ENCODE measurements around the gene THAP3. TPM values are rescaled to one million over a fixed set of nuclear protein-coding genes. Genes with fewer than 3 reads are reported as not detected.

The THAP3 gene
- total RNA-seq, 2 donors from 2014 or later, result 11.9 to 18.9 TPM

- H3K4me3 ChIP-seq, result no peak overlapping the region
- ATAC-seq (peak; percentile 31), DNase-seq (peak in 3 of 4 donors; percentile 59 to 70 (median 64))
- TF ChIP-seq CTCF (IDR thresholded peaks at IDR 0.05), result no peak
- TF ChIP-seq POLR2A (IDR thresholded peaks at IDR 0.05), result peak in 1 of 3 donors; percentile 12
- no peaks in the 10 kb centered on the region for H3K9me3 ChIP-seq
- peaks cover 0 to 11% of the 10 kb centered on the region in 2 donors for H3K36me3 ChIP-seq (replicated peaks in 1 of 2; ENCODE audit: insufficient read depth in 1 of 2, low read depth in 2 of 2)
- intact Hi-C loops (cut with DNase I), result no loop called here
- WGBS, 2 donors, result 31 to 50% methylated on average over 3 to 12 of the region's 13 CpGs
- no peaks in the 10 kb centered on the region for H3K27me3 ChIP-seq
- peak overlapping the region in 1 of 4 donors; percentile 42 for H3K27ac ChIP-seq
- H3K4me1 ChIP-seq, result peaks cover 39% of the 10 kb centered on the region
Measured at GRCh38 chr1:6587261-6588005, 37.2 kb upstream of the THAP3 start.

- H3K36me3 ChIP-seq (replicated peaks in 1 of 2; ENCODE audit: insufficient read depth in 1 of 2, low read depth in 2 of 2), result peaks cover under 1 to 19% of the 10 kb centered on the region in 2 donors
- peaks cover 30% of the 10 kb centered on the region for H3K4me1 ChIP-seq
- intact Hi-C loops (cut with DNase I), result no loop called here
- no peak for ATAC-seq
- WGBS, 2 donors, result 66% methylated on average over 12 to 24 of the region's 25 CpGs
- H3K27me3 ChIP-seq, result no peaks in the 10 kb centered on the region
- TF ChIP-seq POLR2A (IDR thresholded peaks at IDR 0.05), result no peak
- no peak for TF ChIP-seq CTCF (IDR thresholded peaks at IDR 0.05)
- no peak overlapping the region for H3K4me3 ChIP-seq
- DNase-seq, result peak in 1 of 4 donors; percentile 41
- peak overlapping the region in 1 of 4 donors; percentile 42 for H3K27ac ChIP-seq
- H3K9me3 ChIP-seq, result no peaks in the 10 kb centered on the region
Measured at GRCh38 chr1:6588128-6588892, 36.4 kb upstream of the THAP3 start.

- DNase-seq (no peak), ATAC-seq (no peak)
- WGBS, 2 donors, result 83 to 94% methylated on average over 3 to 15 of the region's 24 CpGs
- TF ChIP-seq POLR2A (IDR thresholded peaks at IDR 0.05), result no peak
- no peak for TF ChIP-seq CTCF (IDR thresholded peaks at IDR 0.05)
- peak overlapping the region in 1 of 4 donors; percentile 20 for H3K27ac ChIP-seq
- H3K27me3 ChIP-seq, result no peaks in the 10 kb centered on the region
- H3K36me3 ChIP-seq (replicated peaks in 1 of 2; ENCODE audit: insufficient read depth in 1 of 2, low read depth in 2 of 2), result peaks cover 7 to 26% of the 10 kb centered on the region in 2 donors
- intact Hi-C loops (cut with DNase I), result no loop called here
- peaks cover 29% of the 10 kb centered on the region for H3K4me1 ChIP-seq
- H3K4me3 ChIP-seq, result no peak overlapping the region
- H3K9me3 ChIP-seq, result no peaks in the 10 kb centered on the region
Measured at GRCh38 chr1:6588893-6589520, 35.7 kb upstream of the THAP3 start.

GRCh38 chr1:6590046-6590445, 34.6 kb upstream of the THAP3 start:
- Histone ChIP-seq H3K27ac (no peak overlapping the region), H3K9me3 (no peaks in the 10 kb centered on the region), H3K4me1 (peaks cover 29% of the 10 kb centered on the region), H3K4me3 (no peak overlapping the region), H3K27me3 (no peaks in the 10 kb centered on the region), H3K36me3 (replicated peaks in 1 of 2; ENCODE audit: insufficient read depth in 1 of 2, low read depth in 2 of 2) (peaks cover 10 to 31% of the 10 kb centered on the region in 2 donors)
- ATAC-seq (no peak), DNase-seq (no peak)
- intact Hi-C loops (cut with DNase I), result no loop called here
- 81 to 82% methylated on average over 4 to 7 of the region's 7 CpGs for WGBS, 2 donors
- TF ChIP-seq CTCF (IDR thresholded peaks at IDR 0.05) (no peak), POLR2A (IDR thresholded peaks at IDR 0.05) (no peak)

Data from body of pancreas (tissue), 4 donors.